PC-3 (cell line): Measurements from ENCODE around the gene MAP3K20.

Experiments
- CTCF ChIP-seq: fragments of 300-600 bp; sonication (generic); conservative IDR thresholded peaks from 2 replicates; pipeline ENCODE4 v1.5.1; 2017; ENCODE audit warnings: antibody characterized with exemption, low read depth, mild to moderate bottlenecking, low read length
- EZH2 ChIP-seq: fragments of 300-600 bp; sonication (generic); IDR thresholded peaks from one replicate; pipeline ENCODE4 v1.6.1; 2017; ENCODE audit warnings: antibody characterized with exemption, mild to moderate bottlenecking, low read length; ENCODE audit not compliant: unreplicated experiment
- EZH2phosphoT487 ChIP-seq: fragments of 300-600 bp; sonication (generic); IDR thresholded peaks from 2 replicates; pipeline ENCODE4 v1.6.1; 2018; ENCODE audit warnings: mild to moderate bottlenecking, antibody characterized with exemption, low read length, borderline replicate concordance

GRCh38 chr2:173122936-173123335 lies 47.3 kb downstream of the MAP3K20 start:
- TF ChIP-seq CTCF (no peak), EZH2phosphoT487 (no peak), EZH2 (no peak)
